Activated gamma-delta T cell treated with anti-CD3 and anti-CD28 coated beads, Interleukin-2, amount 50 U/mL, for 16 hours (primary cell): ENCODE results near the gene MAML2.

ENCODE experiments used
- DNase-seq: peaks from one replicate; pipeline ENCODE4 v3.0.0-alpha.2; 2020; ENCODE audit warnings: low read depth

The MAML2 gene

GRCh38 chr11:96008161-96008720 lies 334.8 kb downstream of the MAML2 start:
- DNase-seq, result no peak

GRCh38 chr11:96006037-96006436 lies 337.0 kb downstream of the MAML2 start:
- DNase-seq, result no peak

- DNase-seq, result no peak
These were observed 338.1 kb downstream of the MAML2 start for GRCh38 chr11:96004862-96005261.

- no peak for DNase-seq
These were observed 340.2 kb downstream of the MAML2 start for GRCh38 chr11:96002754-96003290.

GRCh38 chr11:96002339-96002738 lies 340.7 kb downstream of the MAML2 start:
- DNase-seq, result no peak

- DNase-seq, result no peak
These were observed 342.0 kb downstream of the MAML2 start for GRCh38 chr11:96001037-96001436.

- no peak for DNase-seq
These were observed 343.1 kb downstream of the MAML2 start for GRCh38 chr11:95999711-96000406.

- no peak for DNase-seq
These were observed 346.3 kb downstream of the MAML2 start for GRCh38 chr11:95996621-95997235.

GRCh38 chr11:95994329-95994728 lies 348.7 kb downstream of the MAML2 start:
- DNase-seq, result no peak

GRCh38 chr11:95993438-95994298 lies 349.3 kb downstream of the MAML2 start:
- DNase-seq, result no peak

GRCh38 chr11:95991545-95991944 lies 351.4 kb downstream of the MAML2 start:
- DNase-seq, result no peak

- no peak for DNase-seq
These were observed 351.9 kb downstream of the MAML2 start for GRCh38 chr11:95991101-95991500.

- no peak for DNase-seq
These were observed 353.2 kb downstream of the MAML2 start for GRCh38 chr11:95989780-95990179.

GRCh38 chr11:95989076-95989605 lies 353.9 kb downstream of the MAML2 start:
- no peak for DNase-seq

GRCh38 chr11:95985174-95985808 lies 357.7 kb downstream of the MAML2 start:
- no peak for DNase-seq

- no peak for DNase-seq
These were observed 358.9 kb downstream of the MAML2 start for GRCh38 chr11:95984072-95984471.

GRCh38 chr11:95977534-95978174 lies 365.3 kb downstream of the MAML2 start:
- DNase-seq, result no peak

GRCh38 chr11:95976550-95976949 lies 366.4 kb downstream of the MAML2 start:
- DNase-seq, result no peak

- DNase-seq, result no peak
These were observed 367.7 kb downstream of the MAML2 start for GRCh38 chr11:95975343-95975742.

GRCh38 chr11:95972060-95972459 lies 370.9 kb downstream of the MAML2 start:
- DNase-seq, result no peak

GRCh38 chr11:95968585-95968984 lies 374.4 kb downstream of the MAML2 start:
- no peak for DNase-seq
